NCI-H226 (cell line): ENCODE data around the gene TMEM100.

Source experiments
- DNase-seq: peaks from one replicate; pipeline ENCODE4 v3.0.0-alpha.2; 2015

Gene TMEM100

GRCh38 chr17:55722742-55723487 is at the start of gene TMEM100:
TMEM100 (minus strand) TSS chr17:55722864; CDS start chr17:55721070, 1,794 bp downstream.
- no peak for DNase-seq

- DNase-seq = no peak
Observed at GRCh38 chr17:55772086-55772485, 49.4 kb upstream of the TMEM100 start.

GRCh38 chr17:55770196-55770870 is 47.7 kb upstream of the TMEM100 start:
- DNase-seq = no peak

- no peak for DNase-seq
Observed at GRCh38 chr17:55769625-55770000, 46.9 kb upstream of the TMEM100 start.

GRCh38 chr17:55768936-55769624 is 46.4 kb upstream of the TMEM100 start:
- no peak for DNase-seq

- DNase-seq = no peak
Observed at GRCh38 chr17:55765472-55765871, 42.8 kb upstream of the TMEM100 start.

GRCh38 chr17:55764610-55765009 is 41.9 kb upstream of the TMEM100 start:
- no peak for DNase-seq

- DNase-seq = no peak
Observed at GRCh38 chr17:55763856-55764255, 41.2 kb upstream of the TMEM100 start.

- DNase-seq = no peak
Observed at GRCh38 chr17:55762086-55762858, 39.6 kb upstream of the TMEM100 start.

- no peak for DNase-seq
Observed at GRCh38 chr17:55760643-55761355, 38.1 kb upstream of the TMEM100 start.

- DNase-seq = no peak
Observed at GRCh38 chr17:55758171-55758570, 35.5 kb upstream of the TMEM100 start.

- DNase-seq = no peak
Observed at GRCh38 chr17:55757659-55758058, 35.0 kb upstream of the TMEM100 start.

GRCh38 chr17:55756689-55757088 is 34.0 kb upstream of the TMEM100 start:
- no peak for DNase-seq

GRCh38 chr17:55751720-55752250 is 29.1 kb upstream of the TMEM100 start:
- DNase-seq = no peak

GRCh38 chr17:55750750-55751657 is 28.3 kb upstream of the TMEM100 start, which contains the start of gene PCTP:
PCTP (plus strand) TSS chr17:55751051; CDS start chr17:55751104, 53 bp downstream.
- DNase-seq = peak; percentile 93

- no peak for DNase-seq
Observed at GRCh38 chr17:55749985-55750384, 27.3 kb upstream of the TMEM100 start.

- no peak for DNase-seq
Observed at GRCh38 chr17:55748841-55749240, 26.2 kb upstream of the TMEM100 start.

- DNase-seq = no peak
Observed at GRCh38 chr17:55747209-55747608, 24.5 kb upstream of the TMEM100 start.

GRCh38 chr17:55746466-55746865 is 23.8 kb upstream of the TMEM100 start:
- no peak for DNase-seq

- no peak for DNase-seq
Observed at GRCh38 chr17:55745258-55745657, 22.6 kb upstream of the TMEM100 start.

- no peak for DNase-seq
Observed at GRCh38 chr17:55743103-55743679, 20.5 kb upstream of the TMEM100 start.
